WTC11 (cell line): Measurements from ENCODE around the gene PHF12.

Source experiments
- CTCF ChIP-seq: fragments of 200-600 bp; IDR thresholded peaks from 2 replicates; pipeline ENCODE4 v1.8.0; 2022; ENCODE audit warnings: antibody characterized with exemption
- MAX ChIP-seq: sonication (generic); formaldehyde crosslinking; IDR thresholded peaks from 2 replicates; pipeline ENCODE4 v1.8.0; 2022; ENCODE audit warnings: mild to moderate bottlenecking, missing genetic modification reagents
- ZNF138 ChIP-seq: sonication (generic); formaldehyde crosslinking; conservative IDR thresholded peaks from 2 replicates; pipeline ENCODE4 v1.8.1; 2022; ENCODE audit warnings: mild to moderate bottlenecking, moderate library complexity, missing genetic modification reagents

GRCh38 chr17:28944862-28945741 is 6.2 kb downstream of the PHF12 start:
- TF ChIP-seq ZNF138 (CRISPR knock-in tag) (no peak), CTCF (no peak), MAX (no peak)
